HepG2 (cell line): Measurements from ENCODE around the gene DNAAF1. TPM values are rescaled to one million over a fixed set of nuclear protein-coding genes. Genes with fewer than 3 reads are reported as not detected.

Source experiments
- BCL3 ChIP-seq: sonication (generic); formaldehyde crosslinking; IDR thresholded peaks from 2 replicates; pipeline ENCODE4 v1.5.1; 2020; ENCODE audit warnings: mild to moderate bottlenecking, missing genetic modification reagents, moderate library complexity
- CENPT ChIP-seq: sonication (generic); formaldehyde crosslinking; IDR thresholded peaks from 2 replicates; pipeline ENCODE4 v1.8.0; 2022; ENCODE audit warnings: low read depth, mild to moderate bottlenecking, moderate library complexity, missing genetic modification reagents
- EED ChIP-seq: sonication (generic); formaldehyde crosslinking; IDR thresholded peaks from 2 replicates; pipeline ENCODE4 v1.5.0; 2020; ENCODE audit warnings: mild to moderate bottlenecking, missing genetic modification reagents
- ERF ChIP-seq: IDR thresholded peaks from 2 replicates; pipeline ENCODE4 v1.6.1; 2018; ENCODE audit warnings: missing biosample characterization, missing genetic modification reagents
- FIP1L1 ChIP-seq: fragments of 200-400 bp; formaldehyde crosslinking; IDR thresholded peaks from 2 replicates; pipeline ENCODE4 v1.6.1; 2018; ENCODE audit warnings: low read depth, mild to moderate bottlenecking, low read length, moderate library complexity, borderline replicate concordance; ENCODE audit not compliant: insufficient read depth
- FOSL1 ChIP-seq: sonication (generic); formaldehyde crosslinking; IDR thresholded peaks from 2 replicates; pipeline ENCODE4 v1.9.0; 2021; ENCODE audit warnings: missing genetic modification reagents, borderline replicate concordance
- GLMP ChIP-seq: sonication (generic); formaldehyde crosslinking; IDR thresholded peaks from 2 replicates; pipeline ENCODE4 v1.9.0; 2021; ENCODE audit warnings: missing genetic modification reagents, mild to moderate bottlenecking, borderline replicate concordance
- HDAC6 ChIP-seq: fragments of 200-600 bp; sonication (generic); IDR thresholded peaks from 2 replicates; pipeline ENCODE4 v1.7.0; 2017; ENCODE audit warnings: mild to moderate bottlenecking, antibody characterized with exemption, low read length, low read depth
- HOXD1 ChIP-seq: sonication (generic); formaldehyde crosslinking; IDR thresholded peaks from 2 replicates; pipeline ENCODE4 v1.5.0; 2020; ENCODE audit warnings: missing genetic modification reagents
- MAZ ChIP-seq, 2 experiments: sonication (generic) in 1 of 2; formaldehyde crosslinking in 1 of 2; IDR thresholded peaks; 2 replicates each; pipeline versions ENCODE4 v1.5.0 to v1.6.1; 2012 to 2020; ENCODE audit warnings: low read depth in 2 of 2, mild to moderate bottlenecking in 2 of 2, borderline replicate concordance in 1 of 2, improper control_type of control experiment in 1 of 2, low read length in 1 of 2, missing genetic modification reagents in 1 of 2, moderate library complexity in 1 of 2
- MTA1 ChIP-seq: sonication (generic); formaldehyde crosslinking; IDR thresholded peaks from 2 replicates; pipeline ENCODE4 v1.4.0; 2020; ENCODE audit warnings: missing genetic modification reagents, mild to moderate bottlenecking, borderline replicate concordance
- NBN ChIP-seq: fragments of 450-650 bp; conservative IDR thresholded peaks from 2 replicates; pipeline ENCODE4 v1.6.1; 2017
- NKX3-1 ChIP-seq: sonication (generic); formaldehyde crosslinking; IDR thresholded peaks from 2 replicates; pipeline ENCODE4 v1.5.0; 2020; ENCODE audit warnings: missing genetic modification reagents
- RFXAP ChIP-seq: sonication (generic); formaldehyde crosslinking; IDR thresholded peaks from 2 replicates; pipeline ENCODE4 v1.4.0; 2020; ENCODE audit warnings: missing genetic modification reagents, borderline replicate concordance
- RXRA ChIP-seq: sonication (generic); formaldehyde crosslinking; IDR thresholded peaks from 2 replicates; pipeline ENCODE4 v1.5.1; 2020; ENCODE audit warnings: missing genetic modification reagents
- SMC3 ChIP-seq: IDR thresholded peaks from 2 replicates; pipeline ENCODE4 v1.6.1; 2011; ENCODE audit warnings: low read length, improper control_type of control experiment
- SRY ChIP-seq: sonication (generic); formaldehyde crosslinking; IDR thresholded peaks from 2 replicates; pipeline ENCODE4 v1.8.0; 2022; ENCODE audit warnings: mild to moderate bottlenecking, missing genetic modification reagents
- ZBTB34 ChIP-seq: sonication (generic); formaldehyde crosslinking; IDR thresholded peaks from 2 replicates; pipeline ENCODE4 v1.8.0; 2022; ENCODE audit warnings: mild to moderate bottlenecking, missing genetic modification reagents
- ZBTB37 ChIP-seq: sonication (generic); formaldehyde crosslinking; IDR thresholded peaks from 2 replicates; pipeline ENCODE4 v1.4.0; 2020; ENCODE audit warnings: mild to moderate bottlenecking, missing genetic modification reagents
- ZNF296 ChIP-seq: sonication (generic); formaldehyde crosslinking; conservative IDR thresholded peaks from 2 replicates; pipeline ENCODE4 v1.5.0; 2020; ENCODE audit warnings: mild to moderate bottlenecking, missing genetic modification reagents
- ZNF432 ChIP-seq: sonication (generic); formaldehyde crosslinking; IDR thresholded peaks from 2 replicates; pipeline ENCODE4 v1.5.0; 2020; ENCODE audit warnings: missing genetic modification reagents, mild to moderate bottlenecking, borderline replicate concordance
- ZNF546 ChIP-seq: sonication (generic); formaldehyde crosslinking; conservative IDR thresholded peaks from 2 replicates; pipeline ENCODE4 v1.8.1; 2023; ENCODE audit warnings: mild to moderate bottlenecking, missing genetic modification reagents
- polyA plus RNA-seq, 8 experiments: library from polyadenylated mRNA; depleted of rRNA in 3 of 8; stranded (reverse) in 7 of 8; unstranded in 1 of 8; fragments of >200 nt; fragmentation: Illumina TruSeq in 4 of 8; extraction: Trizol in 4 of 8; gene quantifications; 2 replicates each; pipeline versions ENCODE4 v1.2.1 to v1.2.3, GENCODE V29; 2011 to 2016; ENCODE audit warnings: low read depth in 4 of 8, missing spikeins in 1 of 8, mixed read lengths in 1 of 8; ENCODE audit not compliant: insufficient read depth in 1 of 8
- total RNA-seq, 5 experiments: library from RNA; depleted of rRNA; stranded (reverse); fragments of >200 nt; fragmentation: Illumina TruSeq; extraction: Trizol; gene quantifications; 2 replicates each; pipeline ENCODE4 v1.2.3, GENCODE V29; 2016; ENCODE audit warnings: low read depth in 1 of 5

Gene DNAAF1
- total and polyA plus RNA-seq, 2 of the 13 experiments (the other 11 are each of a cell fraction or from before 2014, with no cell fraction given): 0.04 TPM; not detected in 1

- TF ChIP-seq FIP1L1: no peak
- TF ChIP-seq RFXAP (CRISPR knock-in tag): no peak
- no peak for TF ChIP-seq RXRA (CRISPR knock-in tag)
- TF ChIP-seq EED (CRISPR knock-in tag): no peak
- peak; percentile 30; the same call in 1 of the 2 replicates for TF ChIP-seq ERF (CRISPR knock-in tag)
- TF ChIP-seq BCL3 (CRISPR knock-in tag): no peak
- TF ChIP-seq CENPT: no peak
- TF ChIP-seq GLMP (CRISPR knock-in tag): no peak
- no peak for TF ChIP-seq ZBTB37 (CRISPR knock-in tag)
- no peak for TF ChIP-seq FOSL1 (CRISPR knock-in tag)
- TF ChIP-seq NBN: no peak
- TF ChIP-seq ZBTB34 (CRISPR knock-in tag): no peak
- TF ChIP-seq HDAC6: no peak
- TF ChIP-seq SRY: no peak
- TF ChIP-seq ZNF432: no peak
- TF ChIP-seq MTA1: 0 out of 2 replicates have a peak, but pooled peaks have one; percentile 67
- TF ChIP-seq HOXD1 (CRISPR knock-in tag): no peak
- no peak for TF ChIP-seq MAZ (IDR thresholded peaks at IDR 0.05; ENCODE audit: borderline replicate concordance, low read depth, low read length)
- peak; percentile 55; the same call in 1 of the 2 replicates for TF ChIP-seq MAZ (CRISPR knock-in tag; IDR thresholded peaks at IDR 0.05; ENCODE audit: low read depth)
- no peak for TF ChIP-seq ZNF546 (CRISPR knock-in tag)
- peak; percentile 81 for TF ChIP-seq SMC3
- TF ChIP-seq NKX3-1 (CRISPR knock-in tag): no peak
- no peak for TF ChIP-seq ZNF296 (CRISPR knock-in tag)
Measured at GRCh38 chr16:84141143-84141670, 3.9 kb upstream of the DNAAF1 start (continued).
